Measurements from ENCODE around the gene PRPF18.
A peak's percentile ranks its signal among the peaks of the same experiment; 100 is the strongest.
"Not testable (repeated sequence)": the region's sequence is repeated elsewhere in the genome, so short reads cannot be mapped to it uniquely, and the experiment has no call there.

Gene PRPF18

GRCh38 chr10:13586676-13587355 lies at the start of gene PRPF18:
PRPF18 (plus strand) TSS chr10:13586965; CDS start chr10:13587087, 122 bp downstream.
- DNase-seq: peak; percentile 94

DNA sequence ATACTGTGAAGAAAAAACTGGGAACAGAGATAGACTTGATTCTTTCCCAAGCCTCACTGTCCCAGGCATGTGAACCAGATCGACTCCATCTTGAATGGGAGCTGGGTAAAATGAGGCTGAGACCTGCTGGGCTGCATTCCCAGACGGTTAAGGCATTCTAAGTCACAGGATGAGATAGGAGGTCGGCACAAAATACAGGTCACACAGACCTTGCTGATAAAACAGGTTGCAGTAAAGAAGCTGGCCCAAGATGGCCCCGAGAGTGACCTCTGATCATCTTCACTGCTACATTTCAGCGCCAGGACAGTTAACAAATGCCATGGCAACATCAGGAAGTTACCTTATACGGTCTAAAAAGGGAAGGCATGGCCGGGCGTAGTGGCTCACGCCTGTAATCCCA lies 48.8 kb upstream of the PRPF18 start:
- not testable (repeated sequence) for DNase-seq

DNA sequence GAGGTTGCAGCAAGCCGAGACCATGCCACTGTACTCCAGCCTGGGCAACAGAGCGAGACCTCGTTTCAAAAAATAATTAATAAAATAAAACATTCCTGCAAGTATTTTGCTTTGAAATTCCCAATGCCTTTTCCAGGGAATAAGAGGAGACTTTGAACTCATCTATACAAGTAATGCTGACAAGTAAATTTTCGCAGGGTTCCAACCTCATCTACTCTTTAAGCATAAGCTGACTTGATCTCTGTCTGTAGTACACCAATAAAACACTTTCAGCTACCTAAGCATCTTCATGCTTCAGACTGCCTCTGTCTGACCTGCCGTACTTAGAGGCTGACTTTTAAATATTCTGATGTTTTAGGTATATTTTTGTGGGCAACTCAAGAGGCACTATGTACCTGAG lies 44.2 kb upstream of the PRPF18 start:
- DNase-seq: no peak

- no peak for DNase-seq
Observed at GRCh38 chr10:13550802-13551201, 36.0 kb upstream of the PRPF18 start.

DNA sequence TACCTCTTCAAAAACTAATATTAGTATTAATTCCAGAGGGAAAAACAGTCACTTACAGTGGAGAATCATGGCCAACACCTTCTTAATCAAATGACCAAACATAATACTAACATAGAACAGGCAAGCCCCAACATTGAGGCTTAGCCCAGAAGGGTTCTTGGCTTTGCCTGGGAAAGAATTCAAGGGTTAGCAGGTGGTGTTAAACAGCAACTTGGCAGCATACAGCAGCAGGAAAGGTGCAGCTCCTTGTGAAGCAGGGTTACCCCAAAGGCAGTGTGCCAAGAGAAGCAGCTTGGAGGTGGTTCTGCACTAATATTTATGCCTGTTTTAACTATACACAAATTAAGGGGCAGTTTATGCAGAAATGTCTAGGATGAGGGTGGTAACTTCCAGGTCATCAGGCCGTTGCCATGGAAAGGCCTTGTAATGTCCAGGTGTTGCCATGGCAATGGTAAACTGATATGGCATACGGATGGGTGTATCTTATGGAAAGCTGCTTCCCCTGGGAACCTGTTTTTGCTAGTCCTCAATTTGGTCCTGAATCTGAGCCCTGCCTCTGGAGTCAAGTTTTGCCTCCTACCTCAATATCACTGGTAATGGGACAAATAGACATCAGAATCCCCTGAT lies 30.8 kb upstream of the PRPF18 start:
- no peak for DNase-seq

- DNase-seq: no peak
Observed at GRCh38 chr10:13559124-13559700, 27.6 kb upstream of the PRPF18 start.

- no peak for DNase-seq
Observed at GRCh38 chr10:13560597-13560996, 26.2 kb upstream of the PRPF18 start.

GRCh38 chr10:13563481-13564445 lies 23.0 kb upstream of the PRPF18 start:
- no peak for DNase-seq

DNA sequence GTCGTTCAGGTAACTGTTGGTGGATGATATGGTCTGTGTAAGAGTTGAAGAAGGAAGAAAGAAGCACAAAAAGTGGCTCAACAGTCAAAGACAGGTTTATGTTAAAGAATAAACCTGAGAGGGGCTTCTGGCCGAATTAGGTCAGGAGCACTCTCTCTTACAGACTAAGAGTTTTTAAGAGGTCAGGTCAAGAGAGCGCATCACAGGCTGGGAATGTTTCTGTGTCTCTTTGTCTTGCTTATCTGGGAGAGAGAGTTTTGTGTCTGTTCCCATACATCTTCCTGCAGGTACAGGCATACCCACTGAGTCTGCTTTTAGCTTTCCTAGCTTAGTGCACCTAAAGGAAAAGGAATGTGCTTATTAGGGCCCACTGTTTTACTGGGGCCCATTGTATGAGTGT lies 22.2 kb upstream of the PRPF18 start:
- DNase-seq: no peak

- DNase-seq: no peak
Observed at GRCh38 chr10:13567030-13567429, 19.7 kb upstream of the PRPF18 start.

GRCh38 chr10:13571541-13571940 lies 15.2 kb upstream of the PRPF18 start:
- no peak for DNase-seq

DNA sequence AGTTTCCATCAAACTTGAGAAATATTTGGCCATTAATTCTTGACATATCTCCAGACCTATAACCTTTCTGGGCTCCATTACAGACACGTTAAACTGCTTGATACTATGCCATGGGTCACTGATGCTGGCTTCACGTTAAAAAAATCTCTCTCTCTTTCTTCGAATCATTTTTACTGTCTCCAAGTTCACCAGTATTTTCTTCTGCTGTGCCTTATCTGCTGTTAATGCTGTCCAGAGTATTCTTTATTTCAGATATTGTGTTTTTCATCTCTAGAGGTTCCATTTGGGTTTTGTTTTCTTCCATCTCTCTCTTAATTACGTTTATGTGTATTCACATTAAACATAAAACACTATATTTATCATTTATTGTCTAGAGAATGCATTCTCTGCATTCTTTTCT lies 12.8 kb upstream of the PRPF18 start:
- no peak for DNase-seq

DNA sequence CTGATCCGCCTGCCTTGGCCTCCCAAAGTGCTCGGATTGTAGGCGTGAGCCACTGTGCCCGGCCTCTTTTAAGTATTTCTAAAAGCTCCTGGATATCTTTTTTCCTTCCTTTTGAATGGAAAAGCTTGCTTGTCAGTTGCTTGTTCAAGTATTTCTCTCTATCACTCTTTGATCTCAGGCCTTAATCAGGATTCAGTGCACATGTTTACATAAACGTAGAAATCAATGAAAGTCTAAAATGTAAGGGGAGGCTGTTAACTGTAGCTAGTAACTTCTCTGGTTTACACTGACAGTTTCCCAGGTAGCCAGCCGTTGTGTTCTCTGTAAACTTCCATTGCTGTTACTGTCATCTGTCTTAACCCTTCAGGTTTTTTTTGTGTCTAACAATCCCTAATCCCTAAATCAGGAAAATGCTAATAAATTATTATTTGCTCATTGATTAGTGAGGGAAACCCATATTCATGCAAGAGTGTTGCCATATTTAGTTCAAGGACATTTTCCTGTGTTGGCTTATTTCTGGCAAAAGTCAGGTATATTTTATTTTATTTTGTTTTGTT lies 1.5 kb upstream of the PRPF18 start:
- DNase-seq: no peak

GRCh38 chr10:13585943-13586342 lies 822 bp upstream of the PRPF18 start:
- DNase-seq: no peak

DNA sequence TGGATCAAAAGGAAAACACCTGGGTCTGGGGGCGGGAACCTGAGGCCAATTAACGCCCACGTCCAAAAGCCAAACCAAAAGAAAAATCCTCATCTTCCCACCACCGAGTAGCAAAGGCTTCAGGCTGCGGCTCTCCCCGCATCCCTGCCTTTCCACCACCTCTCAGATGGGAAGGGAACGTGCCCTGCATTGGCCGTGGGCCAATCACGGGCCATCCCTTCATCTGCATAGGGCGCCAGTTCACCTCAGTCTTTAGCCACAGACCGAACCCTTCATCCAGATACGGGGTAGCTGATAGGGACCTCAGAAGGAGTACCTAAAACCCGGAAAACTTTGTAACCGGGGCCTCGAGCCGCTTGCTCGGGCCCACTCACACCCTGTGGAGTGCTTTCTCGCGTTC lies 626 bp downstream of the PRPF18 start:
- no peak for DNase-seq

- no peak for DNase-seq
Observed at GRCh38 chr10:13589316-13589715, 2.6 kb downstream of the PRPF18 start.

DNA sequence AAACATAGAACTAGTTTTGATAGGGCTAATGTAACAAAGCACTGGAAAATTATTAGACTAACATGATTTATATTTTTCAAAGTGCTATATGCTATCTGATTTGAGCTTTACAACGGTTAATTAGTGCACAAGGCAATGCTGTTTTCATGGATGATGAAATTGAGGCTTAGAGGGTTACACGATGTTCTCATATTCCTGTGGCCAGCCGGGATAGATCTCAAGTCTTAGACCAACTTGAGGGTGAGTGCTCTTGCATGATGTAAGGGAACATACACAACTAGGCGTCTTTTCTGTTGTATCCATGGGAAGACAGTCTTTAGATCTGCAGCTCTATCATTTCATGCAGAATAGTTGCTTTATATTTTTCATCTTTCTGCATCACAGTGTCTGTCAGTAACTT lies 4.1 kb downstream of the PRPF18 start:
- DNase-seq: no peak

DNA sequence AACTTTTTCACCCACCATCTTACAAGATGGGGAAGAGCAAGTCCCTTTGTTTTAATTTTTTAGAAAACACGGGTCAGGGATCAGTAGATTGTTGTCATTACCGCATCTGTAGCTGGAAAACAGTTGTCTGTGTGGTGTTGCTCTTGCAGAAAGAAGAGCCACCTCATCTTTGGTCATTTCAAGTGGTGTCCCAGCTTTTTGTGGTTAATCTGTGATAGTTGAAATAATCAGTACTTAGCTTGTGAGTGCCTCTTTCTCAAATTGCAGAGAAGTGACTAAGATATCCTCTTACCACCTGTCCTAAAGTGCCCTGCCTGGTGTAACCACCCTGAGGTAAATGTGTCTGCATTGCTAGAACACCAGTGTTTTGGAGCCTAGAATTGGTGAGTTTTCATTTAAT lies 5.5 kb downstream of the PRPF18 start:
- no peak for DNase-seq

DNA sequence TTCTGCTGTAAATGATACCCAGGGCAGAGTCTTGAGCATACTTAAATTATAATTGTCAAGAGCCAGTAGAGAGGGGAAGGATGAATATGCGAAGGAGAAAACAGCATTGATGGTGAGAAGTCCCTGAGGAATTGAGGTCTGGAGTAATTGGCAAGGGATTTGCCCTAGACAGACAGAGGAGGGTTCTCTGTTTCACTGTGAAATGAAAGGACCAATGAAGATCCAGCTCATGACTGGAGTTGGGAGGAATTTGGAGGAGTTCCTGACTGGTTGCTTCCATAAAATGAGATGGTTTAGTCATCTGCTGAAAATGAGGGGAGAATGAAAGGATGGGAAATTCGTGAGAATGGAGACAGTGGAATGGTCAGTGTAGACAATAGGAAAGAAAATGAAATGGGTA lies 6.8 kb downstream of the PRPF18 start:
- DNase-seq: no peak

- no peak for DNase-seq
Observed at GRCh38 chr10:13594641-13595040, 7.9 kb downstream of the PRPF18 start.

DNA sequence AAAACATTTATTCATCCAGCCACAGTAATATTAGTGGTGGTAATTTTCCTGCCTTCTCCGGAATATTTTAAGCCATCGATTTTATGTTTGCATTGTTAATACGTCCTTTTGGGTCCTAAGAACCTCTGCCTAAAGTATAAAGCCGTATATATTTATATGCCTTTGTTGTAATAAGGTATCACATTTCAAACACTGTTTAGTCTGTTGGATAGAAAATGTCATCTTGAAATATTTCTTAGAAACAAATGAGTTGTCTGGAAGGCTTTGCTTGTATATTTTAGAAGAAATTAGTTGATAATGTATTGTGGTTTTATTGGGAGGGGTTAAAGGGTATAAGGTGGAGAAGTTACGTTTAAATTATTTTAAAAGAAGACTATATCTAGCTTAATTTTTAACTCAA lies 11.1 kb downstream of the PRPF18 start:
- DNase-seq: no peak

DNA sequence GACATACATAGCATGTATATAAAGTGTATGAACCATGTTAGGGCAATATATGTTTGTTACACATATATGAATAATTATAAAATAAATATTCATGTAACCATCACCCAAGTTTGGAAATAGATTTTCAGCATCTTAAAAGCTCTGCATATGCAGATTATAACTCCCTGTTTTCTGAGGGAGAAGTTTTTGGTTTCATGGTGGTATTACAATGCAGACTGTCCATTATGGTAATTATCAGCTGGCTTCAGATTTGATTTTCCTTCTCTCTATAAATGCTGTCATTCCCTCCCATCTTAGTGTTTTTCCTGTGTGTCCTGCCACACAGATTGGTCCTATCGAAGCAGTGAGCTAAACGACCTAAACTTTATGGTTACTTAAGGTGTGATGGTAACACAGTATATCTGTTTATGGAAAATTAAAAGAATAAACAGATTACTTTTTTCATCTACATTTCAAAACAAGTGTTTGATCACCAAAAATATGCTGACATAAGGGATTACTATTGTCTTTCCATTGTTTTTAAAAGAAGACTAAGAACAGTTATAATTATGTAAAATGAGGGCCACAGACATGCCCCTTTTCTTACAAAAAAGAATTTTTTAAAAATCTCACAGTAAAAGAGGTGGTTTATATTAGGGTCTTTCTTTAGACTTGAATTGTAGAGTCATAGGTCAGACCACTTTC lies 17.7 kb downstream of the PRPF18 start:
- no peak for DNase-seq

All from femur (tissue), 1 donor.